Cortex of kidney (tissue), 1 donor: ENCODE data around the gene SYAP1.
"Not testable (repeated sequence)": the region's sequence is repeated elsewhere in the genome, so short reads cannot be mapped to it uniquely, and the experiment has no call there.

Experiments used
- DNase-seq: peaks from one replicate; lab custom pipeline; 2025; lab: John Stamatoyannopoulos, UW

Gene SYAP1

GRCh38 chrX:16725072-16725471 lies 5.7 kb downstream of the SYAP1 start:
- no peak for DNase-seq

GRCh38 chrX:16726347-16726988 lies 7.1 kb downstream of the SYAP1 start:
- DNase-seq = not testable (repeated sequence)

- no peak for DNase-seq
These were observed 8.2 kb downstream of the SYAP1 start for GRCh38 chrX:16727637-16728036.

GRCh38 chrX:16730450-16730849 lies 11.0 kb downstream of the SYAP1 start:
- no peak for DNase-seq

- DNase-seq = no peak
These were observed 13.6 kb downstream of the SYAP1 start for GRCh38 chrX:16733013-16733412.

GRCh38 chrX:16737024-16737423 lies 17.6 kb downstream of the SYAP1 start:
- DNase-seq = no peak

GRCh38 chrX:16739574-16739973 lies 20.2 kb downstream of the SYAP1 start:
- DNase-seq = no peak

GRCh38 chrX:16743604-16744325 lies 24.4 kb downstream of the SYAP1 start:
- DNase-seq = no peak

- DNase-seq = no peak
These were observed 25.7 kb downstream of the SYAP1 start for GRCh38 chrX:16745102-16745501.

GRCh38 chrX:16745659-16746058 lies 26.2 kb downstream of the SYAP1 start:
- no peak for DNase-seq

GRCh38 chrX:16748425-16748824 lies 29.0 kb downstream of the SYAP1 start:
- DNase-seq = no peak

GRCh38 chrX:16750136-16750535 lies 30.7 kb downstream of the SYAP1 start:
- no peak for DNase-seq

- DNase-seq = no peak
These were observed 34.6 kb downstream of the SYAP1 start for GRCh38 chrX:16754019-16754418.

GRCh38 chrX:16756724-16757123 lies 37.3 kb downstream of the SYAP1 start:
- no peak for DNase-seq

GRCh38 chrX:16761500-16761899 lies 42.1 kb downstream of the SYAP1 start:
- DNase-seq = not testable (repeated sequence)

GRCh38 chrX:16762579-16762978 lies 43.2 kb downstream of the SYAP1 start:
- no peak for DNase-seq

- no peak for DNase-seq
These were observed 46.2 kb downstream of the SYAP1 start for GRCh38 chrX:16765594-16765993.

- no peak for DNase-seq
These were observed 51.6 kb downstream of the SYAP1 start for GRCh38 chrX:16770970-16771482.

- DNase-seq = no peak
These were observed 52.3 kb downstream of the SYAP1 start for GRCh38 chrX:16771483-16772398.

- no peak for DNase-seq
These were observed 53.0 kb downstream of the SYAP1 start for GRCh38 chrX:16772460-16772859.

GRCh38 chrX:16774746-16775145 lies 55.3 kb downstream of the SYAP1 start:
- DNase-seq = no peak

GRCh38 chrX:16778545-16778944 lies 59.1 kb downstream of the SYAP1 start:
- DNase-seq = no peak
